Neural cell (in vitro differentiated cells): ENCODE measurements around the gene COPS8. TPM values are rescaled to one million over a fixed set of nuclear protein-coding genes. Genes with fewer than 3 reads are reported as not detected.

Experiments
- H2AFZ ChIP-seq: fragments of 200-600, 300-800 bp; sonication (generic), shearing (Covaris generic); 2 replicates; pipeline ENCODE4 v1.6.0; 2014; ENCODE audit warnings: low read depth, mild to moderate bottlenecking, antibody characterized with exemption, low read length, moderate library complexity
- H3F3A ChIP-seq: fragments of 200-600 bp; shearing (Covaris generic); 2 replicates; pipeline ENCODE4 v1.6.1; 2016; ENCODE audit warnings: mild to moderate bottlenecking, moderate library complexity, mixed read lengths, antibody characterized with exemption, low read length; ENCODE audit not compliant: insufficient read depth, poor library complexity, severe bottlenecking
- H3K27ac ChIP-seq: fragments of 200-600, 300-800 bp; sonication (generic), shearing (Covaris generic); 2 replicates; pipeline ENCODE4 v1.5.1; 2014; ENCODE audit warnings: mild to moderate bottlenecking, low read length, moderate library complexity
- H3K27me3 ChIP-seq: fragments of 300-800, 200-600 bp; sonication (generic), shearing (Covaris generic); 2 replicates; pipeline ENCODE4 v1.6.0; 2014; ENCODE audit warnings: mild to moderate bottlenecking, low read depth, low read length, moderate library complexity; ENCODE audit not compliant: insufficient read depth
- H3K36me3 ChIP-seq: fragments of 300-800, 200-600 bp; sonication (generic), shearing (Covaris generic); 2 replicates; pipeline ENCODE4 v1.5.1; 2014; ENCODE audit warnings: mild to moderate bottlenecking, antibody characterized with exemption, low read length, moderate library complexity; ENCODE audit not compliant: insufficient read depth
- H3K4me2 ChIP-seq: fragments of 300-800, 200-600 bp; sonication (generic), shearing (Covaris generic); 2 replicates; pipeline ENCODE4 v1.6.0; 2014; ENCODE audit warnings: mild to moderate bottlenecking, low read length
- H3K4me3 ChIP-seq: fragments of 300-800, 200-600 bp; sonication (generic), shearing (Covaris generic); 2 replicates; pipeline ENCODE4 v1.5.1; 2014; ENCODE audit warnings: mild to moderate bottlenecking, low read length, moderate library complexity
- H3K79me2 ChIP-seq: fragments of 200-600 bp; shearing (Covaris generic); replicated peaks from 2 replicates; pipeline ENCODE4 v1.6.0; 2014; ENCODE audit warnings: mild to moderate bottlenecking, low read length, moderate library complexity; ENCODE audit not compliant: insufficient read depth
- H3K9ac ChIP-seq: fragments of 300-800, 200-600 bp; sonication (generic), shearing (Covaris generic); 2 replicates; pipeline ENCODE4 v1.6.1; 2016; ENCODE audit warnings: mild to moderate bottlenecking, low read length, mixed read lengths
- H3K9me2 ChIP-seq: fragments of 200-600 bp; shearing (Covaris generic); 2 replicates; pipeline ENCODE4 v1.6.1; 2016; ENCODE audit warnings: mild to moderate bottlenecking, low read length, mixed read lengths; ENCODE audit not compliant: insufficient read depth
- H3K9me3 ChIP-seq: fragments of 200-600, 300-800 bp; sonication (generic), shearing (Covaris generic); 2 replicates; pipeline ENCODE4 v1.6.1; 2016; ENCODE audit warnings: mild to moderate bottlenecking, mixed run types, low read length, moderate library complexity, mixed read lengths
- H4K20me1 ChIP-seq: fragments of 200-600 bp; shearing (Covaris generic); 2 replicates; pipeline ENCODE4 v1.6.1; 2016; ENCODE audit warnings: mild to moderate bottlenecking, mixed run types; ENCODE audit not compliant: insufficient read depth
- EP300 ChIP-seq: fragments of 450-650 bp; conservative IDR thresholded peaks from 2 replicates; pipeline ENCODE4 v1.6.1; 2014; ENCODE audit warnings: antibody characterized with exemption, mild to moderate bottlenecking, moderate library complexity; ENCODE audit not compliant: poor library complexity, severe bottlenecking
- EZH2 ChIP-seq: fragments of 200-600, 300-800 bp; shearing (Covaris generic), sonication (generic); IDR thresholded peaks from 2 replicates; pipeline ENCODE4 v1.6.1; 2014; ENCODE audit warnings: antibody characterized with exemption, low read length, borderline replicate concordance, mild to moderate bottlenecking; ENCODE audit not compliant: insufficient read depth, poor library complexity, severe bottlenecking
- MXI1 ChIP-seq: fragments of 450-650 bp; conservative IDR thresholded peaks from 2 replicates; pipeline ENCODE4 v1.6.1; 2014; ENCODE audit warnings: antibody characterized with exemption, mild to moderate bottlenecking; ENCODE audit not compliant: poor library complexity, severe bottlenecking
- POLR2AphosphoS5 ChIP-seq: IDR thresholded peaks from 2 replicates; pipeline ENCODE4 v1.6.1; 2012
- RAD21 ChIP-seq: fragments of 450-650 bp; conservative IDR thresholded peaks from 2 replicates; pipeline ENCODE4 v1.6.1; 2014; ENCODE audit warnings: antibody characterized with exemption, mild to moderate bottlenecking, moderate library complexity
- SMC3 ChIP-seq: fragments of 450-650 bp; conservative IDR thresholded peaks from 2 replicates; pipeline ENCODE4 v1.6.1; 2014; ENCODE audit warnings: antibody characterized with exemption, mild to moderate bottlenecking, moderate library complexity; ENCODE audit not compliant: poor library complexity
- TAF1 ChIP-seq: IDR thresholded peaks from 2 replicates; pipeline ENCODE4 v1.6.1; 2012; ENCODE audit warnings: low read depth
- polyA plus RNA-seq: library from polyadenylated mRNA; depleted of rRNA; stranded (reverse); fragments of >200 nt; gene quantifications from 2 replicates; pipeline ENCODE4 v1.2.3, GENCODE V29; 2014
- TF ChIP-seq, protein P1 (sequence below): fragments of 450-650 bp; IDR thresholded peaks from 2 replicates; pipeline ENCODE4 v1.5.1; 2014; ENCODE audit warnings: antibody characterized with exemption, mild to moderate bottlenecking, moderate library complexity; ENCODE audit not compliant: poor library complexity, severe bottlenecking
- TF ChIP-seq, protein P2 (sequence below): IDR thresholded peaks from 2 replicates; pipeline ENCODE4 v1.6.1; 2012; ENCODE audit warnings: borderline replicate concordance

The COPS8 gene
- polyA plus RNA-seq, 1 donor from 2014 or later, result 269 TPM

DNA sequence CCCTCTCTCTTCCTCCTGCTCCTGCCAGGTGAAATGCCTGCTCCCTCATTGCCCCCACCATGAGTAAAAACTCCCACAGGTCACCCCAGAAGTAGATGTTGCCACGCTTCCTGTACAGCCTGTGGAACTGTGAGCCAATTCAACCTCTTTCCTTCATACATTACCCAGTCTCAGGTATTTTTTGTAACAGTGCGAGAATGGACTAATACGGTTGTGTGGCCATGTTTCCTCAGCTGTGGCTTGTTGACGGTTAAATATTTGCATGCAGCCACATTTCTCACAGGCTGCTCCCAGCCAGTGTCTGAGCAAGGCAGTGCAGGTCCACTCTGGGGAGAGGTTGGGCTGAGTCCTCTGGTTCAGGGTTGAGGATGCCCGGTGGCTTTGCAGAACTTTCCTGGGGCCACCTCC lies 27.8 kb upstream of the COPS8 start:
- Histone ChIP-seq H3K27ac (no peak overlapping the region), H3K9ac (no peak overlapping the region), H3K4me3 (no peak overlapping the region), H3K79me2 (no peaks in the 10 kb centered on the region), H2AFZ (no peak overlapping the region), H3K27me3 (no peaks in the 10 kb centered on the region), H3K9me3 (no peaks in the 10 kb centered on the region), H3K4me2 (no peak overlapping the region), H3K36me3 (no peaks in the 10 kb centered on the region), H3K9me2 (no peaks in the 10 kb centered on the region), H4K20me1 (no peaks in the 10 kb centered on the region), H3F3A (no peaks in the 10 kb centered on the region)
- TF ChIP-seq TAF1, result no peak
- TF ChIP-seq SMC3, result no peak
- no peak for TF ChIP-seq EZH2
- no peak for TF ChIP-seq MXI1
- no peak for TF ChIP-seq EP300
- TF ChIP-seq, protein P1, sequence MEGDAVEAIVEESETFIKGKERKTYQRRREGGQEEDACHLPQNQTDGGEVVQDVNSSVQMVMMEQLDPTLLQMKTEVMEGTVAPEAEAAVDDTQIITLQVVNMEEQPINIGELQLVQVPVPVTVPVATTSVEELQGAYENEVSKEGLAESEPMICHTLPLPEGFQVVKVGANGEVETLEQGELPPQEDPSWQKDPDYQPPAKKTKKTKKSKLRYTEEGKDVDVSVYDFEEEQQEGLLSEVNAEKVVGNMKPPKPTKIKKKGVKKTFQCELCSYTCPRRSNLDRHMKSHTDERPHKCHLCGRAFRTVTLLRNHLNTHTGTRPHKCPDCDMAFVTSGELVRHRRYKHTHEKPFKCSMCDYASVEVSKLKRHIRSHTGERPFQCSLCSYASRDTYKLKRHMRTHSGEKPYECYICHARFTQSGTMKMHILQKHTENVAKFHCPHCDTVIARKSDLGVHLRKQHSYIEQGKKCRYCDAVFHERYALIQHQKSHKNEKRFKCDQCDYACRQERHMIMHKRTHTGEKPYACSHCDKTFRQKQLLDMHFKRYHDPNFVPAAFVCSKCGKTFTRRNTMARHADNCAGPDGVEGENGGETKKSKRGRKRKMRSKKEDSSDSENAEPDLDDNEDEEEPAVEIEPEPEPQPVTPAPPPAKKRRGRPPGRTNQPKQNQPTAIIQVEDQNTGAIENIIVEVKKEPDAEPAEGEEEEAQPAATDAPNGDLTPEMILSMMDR, result no peak

DNA sequence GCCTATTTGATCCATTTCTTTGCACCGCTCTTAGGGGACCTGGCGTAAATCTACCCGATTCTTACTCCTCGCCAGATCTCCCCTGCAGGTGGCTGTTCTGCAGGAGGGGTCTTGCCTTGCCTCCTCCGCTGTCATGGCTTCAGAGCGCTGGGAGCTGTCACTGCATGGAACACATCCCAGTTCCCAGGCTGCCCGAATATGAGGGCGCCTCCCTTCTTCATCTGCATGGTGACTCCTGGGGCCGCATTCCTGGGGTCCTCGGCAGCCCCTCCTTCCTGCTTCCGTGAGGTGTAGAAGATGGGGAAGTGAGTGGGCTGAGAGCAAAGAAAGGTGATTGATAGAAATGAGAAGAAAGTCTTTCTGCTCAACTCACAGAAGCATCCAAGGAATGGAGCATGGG lies 27.3 kb upstream of the COPS8 start:
- TF ChIP-seq, protein P1, result no peak
- TF ChIP-seq EZH2 (no peak), RAD21 (no peak), EP300 (no peak)
- Histone ChIP-seq H3K79me2 (no peaks in the 10 kb centered on the region), H3K4me3 (no peak overlapping the region), H3K27ac (no peak overlapping the region), H3K27me3 (no peaks in the 10 kb centered on the region), H3F3A (no peaks in the 10 kb centered on the region), H3K9me2 (no peaks in the 10 kb centered on the region), H3K36me3 (no peaks in the 10 kb centered on the region), H4K20me1 (no peaks in the 10 kb centered on the region), H3K9me3 (no peaks in the 10 kb centered on the region), H3K9ac (no peak overlapping the region), H3K4me2 (no peak overlapping the region), H2AFZ (no peak overlapping the region)

DNA sequence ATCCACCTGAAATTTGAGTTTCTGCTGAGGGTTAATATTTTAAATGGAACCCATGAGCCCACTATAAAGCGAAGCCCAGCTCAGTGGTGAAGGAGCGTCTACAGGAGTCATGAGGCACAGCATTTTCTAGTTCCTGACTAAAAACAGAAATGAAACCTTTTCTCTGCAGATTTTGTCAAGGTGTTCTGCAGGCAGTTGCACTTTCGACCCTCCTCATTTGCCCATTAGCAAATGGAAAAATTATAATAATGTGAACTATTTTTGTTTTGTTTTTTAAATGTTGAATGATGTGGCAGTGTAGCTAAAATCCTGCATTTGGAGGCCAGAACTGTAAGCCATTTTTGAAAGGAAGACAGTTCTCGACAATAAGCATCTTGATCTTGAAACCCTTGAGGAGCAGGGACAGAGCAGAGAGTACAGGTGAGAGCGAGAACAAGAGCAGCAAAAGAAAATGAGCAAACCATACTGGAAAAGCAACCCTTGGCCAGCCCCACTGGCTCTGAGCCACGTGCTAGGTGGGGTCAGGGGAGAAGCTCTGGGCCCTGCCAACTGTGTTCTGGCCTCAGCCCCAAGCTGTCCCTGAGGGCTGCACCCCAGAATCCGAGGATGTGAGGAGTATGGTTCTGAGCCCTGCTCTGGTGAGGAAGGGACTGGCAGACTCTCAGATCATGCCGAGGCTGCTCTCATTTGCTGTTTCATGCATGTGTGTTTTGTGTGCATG lies 26.4 kb upstream of the COPS8 start:
- Histone ChIP-seq H3K27ac (no peak overlapping the region), H3K4me2 (no peak overlapping the region), H3K4me3 (no peak overlapping the region), H2AFZ (no peak overlapping the region), H4K20me1 (no peaks in the 10 kb centered on the region), H3K9me3 (no peaks in the 10 kb centered on the region), H3K79me2 (no peaks in the 10 kb centered on the region), H3K27me3 (no peaks in the 10 kb centered on the region), H3K9me2 (no peaks in the 10 kb centered on the region), H3F3A (no peaks in the 10 kb centered on the region), H3K36me3 (no peaks in the 10 kb centered on the region), H3K9ac (no peak overlapping the region)
- no peak for TF ChIP-seq POLR2AphosphoS5
- TF ChIP-seq TAF1, result no peak
- TF ChIP-seq MXI1, result no peak
- no peak for TF ChIP-seq RAD21
- no peak for TF ChIP-seq SMC3
- TF ChIP-seq, protein P2, sequence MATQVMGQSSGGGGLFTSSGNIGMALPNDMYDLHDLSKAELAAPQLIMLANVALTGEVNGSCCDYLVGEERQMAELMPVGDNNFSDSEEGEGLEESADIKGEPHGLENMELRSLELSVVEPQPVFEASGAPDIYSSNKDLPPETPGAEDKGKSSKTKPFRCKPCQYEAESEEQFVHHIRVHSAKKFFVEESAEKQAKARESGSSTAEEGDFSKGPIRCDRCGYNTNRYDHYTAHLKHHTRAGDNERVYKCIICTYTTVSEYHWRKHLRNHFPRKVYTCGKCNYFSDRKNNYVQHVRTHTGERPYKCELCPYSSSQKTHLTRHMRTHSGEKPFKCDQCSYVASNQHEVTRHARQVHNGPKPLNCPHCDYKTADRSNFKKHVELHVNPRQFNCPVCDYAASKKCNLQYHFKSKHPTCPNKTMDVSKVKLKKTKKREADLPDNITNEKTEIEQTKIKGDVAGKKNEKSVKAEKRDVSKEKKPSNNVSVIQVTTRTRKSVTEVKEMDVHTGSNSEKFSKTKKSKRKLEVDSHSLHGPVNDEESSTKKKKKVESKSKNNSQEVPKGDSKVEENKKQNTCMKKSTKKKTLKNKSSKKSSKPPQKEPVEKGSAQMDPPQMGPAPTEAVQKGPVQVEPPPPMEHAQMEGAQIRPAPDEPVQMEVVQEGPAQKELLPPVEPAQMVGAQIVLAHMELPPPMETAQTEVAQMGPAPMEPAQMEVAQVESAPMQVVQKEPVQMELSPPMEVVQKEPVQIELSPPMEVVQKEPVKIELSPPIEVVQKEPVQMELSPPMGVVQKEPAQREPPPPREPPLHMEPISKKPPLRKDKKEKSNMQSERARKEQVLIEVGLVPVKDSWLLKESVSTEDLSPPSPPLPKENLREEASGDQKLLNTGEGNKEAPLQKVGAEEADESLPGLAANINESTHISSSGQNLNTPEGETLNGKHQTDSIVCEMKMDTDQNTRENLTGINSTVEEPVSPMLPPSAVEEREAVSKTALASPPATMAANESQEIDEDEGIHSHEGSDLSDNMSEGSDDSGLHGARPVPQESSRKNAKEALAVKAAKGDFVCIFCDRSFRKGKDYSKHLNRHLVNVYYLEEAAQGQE, result no peak
- TF ChIP-seq EP300, result no peak
- TF ChIP-seq, protein P1, result no peak
- TF ChIP-seq EZH2, result no peak
